Endodermal cell (in vitro differentiated cells): ENCODE data around the gene XPO6. TPM values are rescaled to one million over a fixed set of nuclear protein-coding genes. Genes with fewer than 3 reads are reported as not detected.
"Not testable (repeated sequence)": the region's sequence is repeated elsewhere in the genome, so short reads cannot be mapped to it uniquely, and the experiment has no call there.

Experiments used
- DNase-seq: peaks from one replicate; pipeline ENCODE4 v3.0.0-alpha.2; 2017
- H3K27ac ChIP-seq: 2 replicates; pipeline ENCODE4 v1.5.1; 2013; ENCODE audit warnings: mild to moderate bottlenecking, low read depth, low read length, moderate library complexity
- H3K27me3 ChIP-seq: 2 replicates; pipeline ENCODE4 v1.6.1; 2013; ENCODE audit warnings: mild to moderate bottlenecking, low read length, moderate library complexity; ENCODE audit not compliant: insufficient read depth, control insufficient read depth, poor library complexity, severe bottlenecking
- H3K36me3 ChIP-seq: 2 replicates; pipeline ENCODE4 v1.7.0; 2013; ENCODE audit warnings: mild to moderate bottlenecking, low read length, moderate library complexity; ENCODE audit not compliant: control insufficient read depth, insufficient read depth
- H3K4me1 ChIP-seq: one replicate; pipeline ENCODE4 v1.7.0; 2013; ENCODE audit warnings: low read length; ENCODE audit not compliant: control insufficient read depth, insufficient read depth
- H3K4me3 ChIP-seq: 2 replicates; pipeline ENCODE4 v1.5.1; 2013; ENCODE audit warnings: mild to moderate bottlenecking, low read length, moderate library complexity
- H3K9ac ChIP-seq: 2 replicates; pipeline ENCODE4 v1.6.1; 2013; ENCODE audit warnings: mild to moderate bottlenecking, low read length, moderate library complexity; ENCODE audit not compliant: poor library complexity, severe bottlenecking; ENCODE audit errors: extremely low read depth
- H3K9me3 ChIP-seq: 2 replicates; pipeline ENCODE4 v1.6.1; 2013; ENCODE audit warnings: mild to moderate bottlenecking, low read length, moderate library complexity; ENCODE audit not compliant: control insufficient read depth
- H3K27ac Mint-ChIP-seq: 2 replicates; pipeline ENCODE4 v1.8.0; 2020; ENCODE audit warnings: mixed read lengths
- H3K27me3 Mint-ChIP-seq: 2 replicates; pipeline ENCODE4 v1.8.0; 2021; ENCODE audit warnings: mild to moderate bottlenecking, mixed read lengths; ENCODE audit not compliant: insufficient read depth
- H3K36me3 Mint-ChIP-seq: 2 replicates; pipeline ENCODE4 v1.8.0; 2020; ENCODE audit warnings: low read depth, mixed read lengths
- H3K4me1 Mint-ChIP-seq: 2 replicates; pipeline ENCODE4 v1.8.0; 2020; ENCODE audit warnings: mixed read lengths
- H3K4me3 Mint-ChIP-seq: 2 replicates; pipeline ENCODE4 v1.8.0; 2020; ENCODE audit warnings: mild to moderate bottlenecking, moderate library complexity, mixed read lengths
- H3K9me3 Mint-ChIP-seq: 2 replicates; pipeline ENCODE4 v1.8.0; 2020; ENCODE audit warnings: mild to moderate bottlenecking, mixed read lengths
- WGBS, 2 experiments: methylation state at CpG; one replicate each; pipeline versions ENCODE4 v1.1.5 to v1.1.7; 2013; ENCODE audit warnings: missing lambda C conversion rate in 2 of 2, mixed read lengths in 1 of 2; ENCODE audit not compliant: insufficient coverage in 1 of 2, insufficient read length in 1 of 2; 5-methylcytosine and 5-hydroxymethylcytosine counted together
- total RNA-seq, 2 donors: library from RNA; stranded (reverse); fragmentation: NEBNext Ultra II Directional in 1 of 2; extraction: Animal tissue kit (Norgen Biotek cat#: 25700) in 1 of 2; gene quantifications; 2 replicates in 1 of 2; 3 replicates in 1 of 2; pipeline ENCODE4 v1.2.1, GENCODE V29; 2021
- TF ChIP-seq, protein P1 (sequence below): fragments of 200-600 bp; sonication (generic); conservative IDR thresholded peaks from 2 replicates; pipeline ENCODE4 v1.5.0; 2021; ENCODE audit warnings: antibody characterized with exemption, mild to moderate bottlenecking

Gene XPO6
- total RNA-seq, 2 donors from 2014 or later, result 84.7 to 92.4 TPM

DNA sequence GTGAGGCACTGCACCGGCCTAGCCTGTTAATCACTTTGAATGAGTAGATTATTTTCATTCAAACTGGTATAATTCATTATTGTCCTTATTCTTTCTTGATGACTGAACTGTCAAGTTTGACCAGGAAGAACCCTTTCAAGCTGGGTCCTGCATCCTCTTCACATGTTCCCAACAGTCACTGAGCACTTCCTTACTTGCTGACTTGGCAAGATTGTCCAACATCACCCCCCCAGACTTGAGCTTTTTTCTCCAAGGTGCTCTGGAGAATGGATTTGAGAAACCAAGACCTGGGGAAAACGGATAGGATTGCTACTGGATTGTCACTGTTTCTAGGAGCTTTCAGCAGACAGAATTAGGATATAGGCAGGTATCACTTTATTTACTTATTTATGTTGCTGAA is 93.1 kb downstream of the XPO6 start:
- no peak overlapping the region for H3K27ac ChIP-seq
- 100% methylated on average over 1 of the region's 2 CpGs; no CpG with 5 or more reads in 1 of the 2 experiments for WGBS, 2 experiments
- H3K9me3 ChIP-seq, result no peaks in the 10 kb centered on the region
- Mint-ChIP-seq H3K9me3 (no peaks in the 10 kb centered on the region), H3K4me1 (no peaks in the 10 kb centered on the region), H3K36me3 (peaks cover 69% of the 10 kb centered on the region), H3K4me3 (no peak overlapping the region), H3K27me3 (no peaks in the 10 kb centered on the region), H3K27ac (no peak overlapping the region)
- no peak overlapping the region for H3K9ac ChIP-seq
- DNase-seq, result no peak
- H3K4me1 ChIP-seq, result no peaks in the 10 kb centered on the region
- peaks cover 88% of the 10 kb centered on the region for H3K36me3 ChIP-seq
- no peak overlapping the region for H3K4me3 ChIP-seq
- H3K27me3 ChIP-seq, result no peaks in the 10 kb centered on the region
- TF ChIP-seq, protein P1, sequence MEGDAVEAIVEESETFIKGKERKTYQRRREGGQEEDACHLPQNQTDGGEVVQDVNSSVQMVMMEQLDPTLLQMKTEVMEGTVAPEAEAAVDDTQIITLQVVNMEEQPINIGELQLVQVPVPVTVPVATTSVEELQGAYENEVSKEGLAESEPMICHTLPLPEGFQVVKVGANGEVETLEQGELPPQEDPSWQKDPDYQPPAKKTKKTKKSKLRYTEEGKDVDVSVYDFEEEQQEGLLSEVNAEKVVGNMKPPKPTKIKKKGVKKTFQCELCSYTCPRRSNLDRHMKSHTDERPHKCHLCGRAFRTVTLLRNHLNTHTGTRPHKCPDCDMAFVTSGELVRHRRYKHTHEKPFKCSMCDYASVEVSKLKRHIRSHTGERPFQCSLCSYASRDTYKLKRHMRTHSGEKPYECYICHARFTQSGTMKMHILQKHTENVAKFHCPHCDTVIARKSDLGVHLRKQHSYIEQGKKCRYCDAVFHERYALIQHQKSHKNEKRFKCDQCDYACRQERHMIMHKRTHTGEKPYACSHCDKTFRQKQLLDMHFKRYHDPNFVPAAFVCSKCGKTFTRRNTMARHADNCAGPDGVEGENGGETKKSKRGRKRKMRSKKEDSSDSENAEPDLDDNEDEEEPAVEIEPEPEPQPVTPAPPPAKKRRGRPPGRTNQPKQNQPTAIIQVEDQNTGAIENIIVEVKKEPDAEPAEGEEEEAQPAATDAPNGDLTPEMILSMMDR, result no peak

DNA sequence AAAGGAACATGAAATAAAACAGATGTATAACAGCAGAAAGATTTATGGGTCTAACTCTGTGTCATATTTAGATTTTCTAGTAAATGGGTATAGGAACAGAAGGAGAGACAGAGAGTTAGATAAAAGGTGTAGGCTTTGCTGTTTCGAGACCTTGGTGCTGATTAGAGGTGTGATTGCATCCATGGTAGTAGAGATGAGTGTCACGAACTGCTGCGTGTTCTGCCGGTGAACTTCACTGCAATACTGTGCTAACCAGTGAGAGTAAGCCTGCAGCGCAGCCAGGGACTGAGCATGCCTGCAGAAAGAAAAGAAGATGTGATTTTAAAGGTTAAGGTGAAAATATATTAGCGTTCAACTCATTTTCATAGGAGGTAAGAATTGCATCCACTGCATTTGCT is 94.6 kb downstream of the XPO6 start:
- peaks cover 67% of the 10 kb centered on the region for H3K36me3 Mint-ChIP-seq
- TF ChIP-seq, protein P1, result no peak
- H3K4me3 ChIP-seq, result no peak overlapping the region
- DNase-seq, result no peak
- H3K4me1 Mint-ChIP-seq, result no peaks in the 10 kb centered on the region
- H3K27me3 Mint-ChIP-seq, result no peaks in the 10 kb centered on the region
- no peak overlapping the region for H3K9ac ChIP-seq
- H3K36me3 ChIP-seq, result peaks cover 80% of the 10 kb centered on the region
- no peaks in the 10 kb centered on the region for H3K9me3 Mint-ChIP-seq
- no peak overlapping the region for H3K4me3 Mint-ChIP-seq
- H3K4me1 ChIP-seq, result no peaks in the 10 kb centered on the region
- no peaks in the 10 kb centered on the region for H3K27me3 ChIP-seq
- 95 to 100% methylated on average over 6 of the region's 6 CpGs for WGBS, 2 experiments
- H3K27ac Mint-ChIP-seq, result no peak overlapping the region
- H3K9me3 ChIP-seq, result no peaks in the 10 kb centered on the region
- no peak overlapping the region for H3K27ac ChIP-seq

DNA sequence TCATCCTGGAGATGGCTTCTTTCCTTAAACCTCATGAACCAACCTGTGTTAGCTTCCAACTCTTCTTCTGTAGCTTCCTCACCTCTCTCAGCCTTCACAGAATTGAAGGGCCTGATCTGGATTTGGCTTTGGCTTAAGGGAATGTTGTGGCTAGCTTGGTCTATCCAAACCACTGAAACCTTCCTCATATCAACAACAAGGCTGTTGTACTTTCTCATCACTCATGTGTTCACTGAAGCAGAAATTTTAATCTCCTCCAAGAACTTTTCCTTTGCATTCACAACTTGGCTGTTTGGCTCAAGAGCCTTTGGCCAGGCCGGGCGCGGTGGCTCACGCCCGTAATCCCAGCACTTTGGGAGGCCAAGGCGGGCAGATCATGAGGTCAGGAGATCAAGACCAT is 95.9 kb downstream of the XPO6 start:
- H3K4me1 ChIP-seq, H3K9me3 Mint-ChIP-seq, H3K4me1 Mint-ChIP-seq, H3K4me3 ChIP-seq, H3K27ac Mint-ChIP-seq, H3K27me3 ChIP-seq, H3K9ac ChIP-seq, H3K9me3 ChIP-seq, DNase-seq, H3K27me3 Mint-ChIP-seq, H3K27ac ChIP-seq, H3K4me3 Mint-ChIP-seq: not testable (repeated sequence)
- H3K36me3 Mint-ChIP-seq, result peaks cover 60% of the 10 kb centered on the region
- H3K36me3 ChIP-seq, result peaks cover 77% of the 10 kb centered on the region
- 96% methylated on average over 6 of the region's 6 CpGs; no CpG with 5 or more reads in 1 of the 2 experiments for WGBS, 2 experiments

DNA sequence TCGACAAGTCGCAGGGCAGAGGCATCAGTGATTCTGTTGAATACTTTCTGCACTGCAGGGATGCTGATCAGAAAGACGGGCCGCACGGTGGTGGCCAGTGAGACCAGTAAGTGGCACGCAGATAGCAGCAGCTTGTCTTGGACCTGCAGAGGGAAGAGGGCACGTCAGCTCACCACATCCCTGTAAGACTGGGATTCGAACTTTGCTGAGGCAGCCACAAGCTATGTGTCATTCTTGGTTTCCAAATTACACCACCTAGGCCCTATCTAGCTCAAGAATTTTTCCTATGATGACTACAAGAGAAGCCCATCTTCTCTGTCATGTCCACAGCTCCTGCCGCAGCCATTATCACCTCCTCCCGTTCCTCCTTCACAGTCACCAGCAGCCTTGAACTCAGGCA is 98.9 kb downstream of the XPO6 start:
- H3K36me3 ChIP-seq, result peaks cover 78% of the 10 kb centered on the region
- no peak overlapping the region for H3K27ac Mint-ChIP-seq

More for the DNA sequence above, 98.9 kb downstream of the XPO6 start:
- H3K27me3 Mint-ChIP-seq, result no peaks in the 10 kb centered on the region
- H3K27me3 ChIP-seq, result no peaks in the 10 kb centered on the region
- H3K4me1 ChIP-seq, result no peaks in the 10 kb centered on the region
- no peaks in the 10 kb centered on the region for H3K4me1 Mint-ChIP-seq
- peaks cover 53% of the 10 kb centered on the region for H3K36me3 Mint-ChIP-seq
- WGBS, 2 experiments, result 89 to 92% methylated on average over 7 to 10 of the region's 10 CpGs
- no peak overlapping the region for H3K27ac ChIP-seq
- no peak for DNase-seq
- no peak overlapping the region for H3K4me3 ChIP-seq
- H3K9ac ChIP-seq, result no peak overlapping the region
- H3K9me3 Mint-ChIP-seq, result no peaks in the 10 kb centered on the region
- H3K9me3 ChIP-seq, result no peaks in the 10 kb centered on the region
- TF ChIP-seq, protein P1, result no peak
- no peak overlapping the region for H3K4me3 Mint-ChIP-seq
